ENCODE measurements around the gene ZNF213. TPM values are rescaled to one million over a fixed set of nuclear protein-coding genes. Genes with fewer than 3 reads are reported as not detected.

Gene ZNF213
- total and polyA plus RNA-seq, 2 donors from 2014 or later, result 5.6 to 12.5 TPM

DNA sequence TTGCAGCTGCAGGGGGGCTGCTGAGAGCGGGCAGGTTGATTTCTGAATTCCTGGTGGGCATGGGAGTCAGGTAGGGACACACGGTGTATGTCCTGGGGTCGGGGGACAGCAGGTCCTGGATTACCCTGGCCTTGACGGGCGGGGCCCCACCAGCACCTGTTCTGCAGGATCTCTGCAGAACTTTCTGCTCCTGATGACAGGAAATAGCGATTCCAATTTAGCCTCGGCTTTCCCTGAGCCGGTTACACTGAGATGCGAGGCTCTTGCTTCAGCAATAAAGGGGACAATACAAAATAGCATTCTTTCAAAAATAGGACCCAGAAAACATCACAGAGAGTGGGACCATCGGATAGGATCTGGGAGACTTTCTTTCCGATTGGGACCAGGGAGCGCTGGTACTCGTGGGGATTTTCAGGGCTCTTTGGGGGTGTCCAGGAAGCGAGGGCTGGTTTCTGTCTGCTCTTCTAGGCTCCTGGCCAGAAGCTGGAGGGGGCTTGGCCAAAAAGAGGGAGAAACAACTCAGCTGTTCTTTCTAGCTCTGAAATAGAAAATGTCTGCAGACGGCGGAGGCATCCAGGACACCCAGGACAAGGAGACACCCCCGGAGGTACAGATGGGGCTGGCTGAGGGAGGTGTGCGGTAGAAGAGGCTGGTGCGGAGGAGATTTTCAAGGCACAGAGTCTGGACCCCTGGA, 21.8 kb upstream of the ZNF213 start:
- TF ChIP-seq, protein P1, sequence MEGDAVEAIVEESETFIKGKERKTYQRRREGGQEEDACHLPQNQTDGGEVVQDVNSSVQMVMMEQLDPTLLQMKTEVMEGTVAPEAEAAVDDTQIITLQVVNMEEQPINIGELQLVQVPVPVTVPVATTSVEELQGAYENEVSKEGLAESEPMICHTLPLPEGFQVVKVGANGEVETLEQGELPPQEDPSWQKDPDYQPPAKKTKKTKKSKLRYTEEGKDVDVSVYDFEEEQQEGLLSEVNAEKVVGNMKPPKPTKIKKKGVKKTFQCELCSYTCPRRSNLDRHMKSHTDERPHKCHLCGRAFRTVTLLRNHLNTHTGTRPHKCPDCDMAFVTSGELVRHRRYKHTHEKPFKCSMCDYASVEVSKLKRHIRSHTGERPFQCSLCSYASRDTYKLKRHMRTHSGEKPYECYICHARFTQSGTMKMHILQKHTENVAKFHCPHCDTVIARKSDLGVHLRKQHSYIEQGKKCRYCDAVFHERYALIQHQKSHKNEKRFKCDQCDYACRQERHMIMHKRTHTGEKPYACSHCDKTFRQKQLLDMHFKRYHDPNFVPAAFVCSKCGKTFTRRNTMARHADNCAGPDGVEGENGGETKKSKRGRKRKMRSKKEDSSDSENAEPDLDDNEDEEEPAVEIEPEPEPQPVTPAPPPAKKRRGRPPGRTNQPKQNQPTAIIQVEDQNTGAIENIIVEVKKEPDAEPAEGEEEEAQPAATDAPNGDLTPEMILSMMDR (IDR thresholded peaks at IDR 0.05; ENCODE audit: borderline replicate concordance, extremely low read depth, insufficient read depth), result no peak
- intact Hi-C loops (cut with DNase I), result loop anchor here (10.0 kb wide), 1 partner anchor 48 kb away; the partner anchor contains the start of gene IL32
- FAIRE-seq, result no peak
- Histone ChIP-seq H3K9me3 (ENCODE audit: control insufficient read depth in 2 of 3, insufficient read depth in 1 of 3, low read length in 3 of 3) (no peaks in the 10 kb centered on the region), H3K4me1 (ENCODE audit: control insufficient read depth in 2 of 3, insufficient read depth in 2 of 3, low read depth in 1 of 3, low read length in 3 of 3) (peaks cover 0 to 18% (median 11%) of the 10 kb centered on the region in 3 donors), H3K4me3 (ENCODE audit: low read length in 3 of 3) (peak overlapping the region; percentile 48 to 81 (median 66)), H3K27me3 (ENCODE audit: control insufficient read depth, insufficient read depth, low read length) (no peaks in the 10 kb centered on the region), H3K27ac (ENCODE audit: low read depth in 2 of 2, low read length in 2 of 2) (peak overlapping the region; percentile 20 to 39), H3K9ac (ENCODE audit: low read length in 3 of 3) (peak overlapping the region; percentile 32 to 92 (median 51)), H3K36me3 (ENCODE audit: control insufficient read depth in 2 of 3, insufficient read depth in 3 of 3, low read length in 3 of 3) (peaks cover 2 to 4% (median 3%) of the 10 kb centered on the region in 3 donors)
- DNase-seq, result peak in 2 of 5 donors; percentile 36 to 85

DNA sequence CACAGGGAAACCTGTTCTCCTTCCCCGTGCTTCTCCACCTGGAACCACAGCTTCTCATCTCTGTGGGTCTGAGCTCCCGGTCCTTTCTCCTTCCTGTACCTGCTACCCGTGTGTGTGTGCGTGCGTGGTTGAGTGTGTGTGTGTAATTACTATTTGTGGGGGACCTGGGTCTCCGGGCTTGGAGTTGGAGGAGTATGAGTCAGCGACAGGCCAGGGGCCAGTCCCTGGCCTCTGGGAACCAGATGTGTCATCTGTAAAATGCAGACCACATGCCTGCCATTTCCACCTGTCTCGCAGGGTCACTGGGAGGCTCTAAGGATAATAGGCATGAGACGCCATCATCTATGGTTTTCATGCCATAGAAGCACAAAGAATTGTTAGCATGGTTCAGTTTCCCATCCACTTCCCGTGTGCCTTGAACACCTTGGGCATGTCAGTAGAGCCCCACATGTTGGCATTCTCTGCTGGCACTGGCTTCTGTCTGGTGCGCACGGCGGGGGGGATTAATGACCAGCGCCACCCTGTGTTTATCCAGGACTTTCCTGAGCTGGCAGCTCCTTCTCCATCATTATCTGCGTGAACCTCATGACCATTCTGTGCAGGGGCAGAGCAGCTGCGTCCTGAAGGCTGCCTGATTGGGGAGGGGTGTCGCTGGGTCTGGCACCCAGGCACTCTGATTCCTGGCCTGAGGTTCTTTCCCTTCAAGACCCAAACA, 20.9 kb upstream of the ZNF213 start:
- Histone ChIP-seq H3K4me1 (ENCODE audit: control insufficient read depth in 2 of 3, insufficient read depth in 2 of 3, low read depth in 1 of 3, low read length in 3 of 3) (peaks cover 0 to 18% (median 11%) of the 10 kb centered on the region in 3 donors), H3K27ac (ENCODE audit: low read depth in 2 of 2, low read length in 2 of 2) (no peak overlapping the region), H3K4me3 (ENCODE audit: low read length in 3 of 3) (peak overlapping the region; percentile 48 to 81 (median 66)), H3K36me3 (ENCODE audit: control insufficient read depth in 2 of 3, insufficient read depth in 3 of 3, low read length in 3 of 3) (peaks cover 2 to 4% (median 3%) of the 10 kb centered on the region in 3 donors), H3K9ac (ENCODE audit: low read length in 3 of 3) (peak overlapping the region in 2 of 3 donors; percentile 32 to 92), H3K9me3 (ENCODE audit: control insufficient read depth in 2 of 3, insufficient read depth in 1 of 3, low read length in 3 of 3) (no peaks in the 10 kb centered on the region), H3K27me3 (ENCODE audit: control insufficient read depth, insufficient read depth, low read length) (no peaks in the 10 kb centered on the region)
- DNase-seq, result no peak
- intact Hi-C loops (cut with DNase I), result loop anchor here (10.0 kb wide), 1 partner anchor 49 kb away; the partner anchor contains the start of gene IL32
- TF ChIP-seq, protein P1 (IDR thresholded peaks at IDR 0.05; ENCODE audit: borderline replicate concordance, extremely low read depth, insufficient read depth), result no peak
- FAIRE-seq, result no peak

DNA sequence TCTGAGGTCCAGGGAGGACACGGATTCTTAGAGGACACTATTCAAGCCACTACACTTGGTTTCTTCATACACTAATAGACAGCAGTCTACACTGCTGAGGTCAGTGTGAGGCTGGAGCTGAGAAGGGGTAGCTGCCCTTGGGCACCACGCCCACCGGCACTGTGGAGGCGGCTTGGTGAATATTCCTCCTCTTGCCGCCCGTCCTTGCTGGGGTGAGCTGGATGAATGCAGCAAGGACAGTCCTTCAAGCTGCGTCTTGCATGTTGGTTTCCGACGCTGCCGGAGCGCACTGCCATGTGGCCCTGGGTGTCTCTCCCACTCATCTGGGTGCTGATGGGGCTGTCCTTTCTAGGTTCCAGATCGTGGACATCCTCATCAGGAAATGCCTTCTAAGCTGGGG, 19.8 kb upstream of the ZNF213 start:
- Histone ChIP-seq H3K27ac (ENCODE audit: low read depth in 2 of 2, low read length in 2 of 2) (no peak overlapping the region), H3K36me3 (ENCODE audit: control insufficient read depth in 2 of 3, insufficient read depth in 3 of 3, low read length in 3 of 3) (peaks cover 2 to 6% (median 3%) of the 10 kb centered on the region in 3 donors), H3K4me1 (ENCODE audit: control insufficient read depth in 2 of 3, insufficient read depth in 2 of 3, low read depth in 1 of 3, low read length in 3 of 3) (peaks cover 0 to 18% (median 11%) of the 10 kb centered on the region in 3 donors), H3K4me3 (ENCODE audit: low read length in 3 of 3) (no peak overlapping the region), H3K9me3 (ENCODE audit: control insufficient read depth in 2 of 3, insufficient read depth in 1 of 3, low read length in 3 of 3) (no peaks in the 10 kb centered on the region), H3K27me3 (ENCODE audit: control insufficient read depth, insufficient read depth, low read length) (no peaks in the 10 kb centered on the region), H3K9ac (ENCODE audit: low read length in 3 of 3) (no peak overlapping the region)
- DNase-seq (no peak), FAIRE-seq (no peak)
- TF ChIP-seq, protein P1 (IDR thresholded peaks at IDR 0.05; ENCODE audit: borderline replicate concordance, extremely low read depth, insufficient read depth), result no peak
- intact Hi-C loops (cut with DNase I), result loop anchor here (10.0 kb wide), 1 partner anchor 50 kb away; the partner anchor contains the start of gene IL32

Measured in kidney (tissue), 14 donors.